GM12878 (cell line): ENCODE results near the gene COMMD1.

Source experiments
- BHLHE40 ChIP-seq, 2 experiments: fragments of 450-650 bp in 1 of 2; IDR thresholded peaks; 2 replicates each; pipeline ENCODE4 v1.6.1; 2011 to 2017; ENCODE audit warnings: low read depth in 2 of 2, borderline replicate concordance in 1 of 2, improper control_type of control experiment in 1 of 2, low read length in 1 of 2, mild to moderate bottlenecking in 1 of 2
- CHD4 ChIP-seq: fragments of 200-600 bp; sonication (generic); IDR thresholded peaks from 2 replicates; pipeline ENCODE4 v1.6.1; 2016; ENCODE audit warnings: mild to moderate bottlenecking
- EZH2 ChIP-seq: IDR thresholded peaks from 2 replicates; pipeline ENCODE4 v1.6.1; 2012; ENCODE audit warnings: low read depth, mild to moderate bottlenecking, control low read depth, inconsistent platforms, low read length, borderline replicate concordance; ENCODE audit not compliant: control insufficient read depth
- POLR2A ChIP-seq: IDR thresholded peaks from 2 replicates; pipeline ENCODE4 v1.6.1; 2011; ENCODE audit warnings: low read depth, mild to moderate bottlenecking, low read length
- TCF12 ChIP-seq: IDR thresholded peaks from 2 replicates; pipeline ENCODE4 v1.6.1; 2011; ENCODE audit warnings: low read depth, mild to moderate bottlenecking, low read length

DNA sequence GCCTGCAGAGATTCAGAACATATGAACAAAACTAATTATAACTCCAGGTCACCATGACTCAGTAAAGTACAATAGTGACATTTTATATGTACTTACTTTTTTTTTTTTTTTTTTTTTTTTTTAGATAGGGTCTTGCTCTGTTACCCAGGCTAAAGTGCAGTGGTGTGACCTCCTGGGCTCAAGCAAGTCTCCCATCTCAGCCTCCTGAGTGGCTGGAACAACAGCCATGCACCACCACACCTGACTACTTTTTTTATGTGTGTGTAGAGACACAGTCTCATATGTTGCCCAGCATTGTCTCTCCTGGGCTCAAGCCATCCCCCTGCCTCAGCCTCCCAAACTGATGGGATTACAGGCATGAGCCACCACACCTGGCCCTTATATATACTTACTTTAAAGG lies 159.8 kb downstream of the COMMD1 start:
- no peak for TF ChIP-seq TCF12
- TF ChIP-seq POLR2A, result no peak
- TF ChIP-seq BHLHE40 (IDR thresholded peaks at IDR 0.05; ENCODE audit: borderline replicate concordance in 1 of 2, low read depth in 2 of 2, low read length in 1 of 2), result no peak
- no peak for TF ChIP-seq EZH2
- no peak for TF ChIP-seq CHD4
